ENCODE data around the gene WDTC1.
"Not testable (repeated sequence)": the region's sequence is repeated elsewhere in the genome, so short reads cannot be mapped to it uniquely, and the experiment has no call there.

WDTC1 gene

DNA sequence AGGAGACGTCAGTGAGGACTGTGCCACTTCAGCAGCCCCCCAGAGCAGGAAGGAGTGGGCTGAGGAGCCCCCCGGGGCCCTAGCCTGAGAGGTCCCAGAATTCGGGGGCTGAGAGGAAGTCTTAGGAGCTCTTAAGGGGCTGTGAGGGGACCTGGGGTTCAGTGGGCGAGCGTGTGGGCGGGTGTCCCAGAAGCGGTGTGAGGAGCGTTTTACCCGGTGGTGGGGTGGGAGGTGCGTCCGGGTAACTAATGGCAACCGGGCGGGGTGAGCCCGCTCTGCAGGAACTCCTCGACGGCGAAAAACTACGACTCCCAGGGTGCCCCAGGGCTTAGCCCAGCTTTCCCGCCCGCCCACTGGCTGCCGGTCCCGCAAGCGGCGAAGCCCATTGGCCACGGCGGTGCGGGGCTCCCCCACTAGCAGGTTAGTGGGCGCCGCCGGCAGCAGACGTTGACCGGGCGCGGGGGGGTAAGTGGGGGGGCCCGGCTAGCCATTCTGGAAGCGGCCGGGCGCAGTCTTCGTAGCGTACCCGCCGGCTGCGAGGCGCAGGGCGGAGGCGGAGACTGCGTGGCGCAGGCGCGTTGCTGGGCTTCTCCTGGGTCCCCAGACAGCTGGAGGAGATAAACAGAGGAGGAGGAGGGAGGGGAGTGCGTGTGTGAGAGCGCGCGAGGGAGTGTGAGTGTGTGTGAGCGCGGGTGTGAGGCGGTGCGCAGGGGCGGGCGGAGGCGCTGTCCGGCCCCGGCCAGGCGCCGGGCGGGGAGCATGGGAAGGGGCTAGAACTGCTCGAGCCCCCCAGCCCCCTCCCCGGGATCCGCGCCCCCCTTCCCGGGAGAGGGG lies at the start of gene WDTC1:
TSS of gene WDTC1 (plus strand) at position 584 of the 834 bp plus-strand sequence. CDS start 26,423 bp downstream, outside the sequence.
- peak within 1 kb of the TSS; percentile 71 for H3K4me3 ChIP-seq (replicated peaks; ENCODE audit: low read depth, low read length)
- peak; percentile 98 for DNase-seq (ENCODE audit: low read depth)
- no peak for TF ChIP-seq CTCF (IDR thresholded peaks at IDR 0.05; ENCODE audit: low read length, missing control alignments)

- not testable (repeated sequence) for DNase-seq (ENCODE audit: low read depth); H3K4me3 ChIP-seq (replicated peaks; ENCODE audit: low read depth, low read length)
These were observed 49.8 kb upstream of the WDTC1 start for GRCh38 chr1:27184665-27185064.

- TF ChIP-seq CTCF (IDR thresholded peaks at IDR 0.05; ENCODE audit: low read length, missing control alignments) = no peak
- no peak overlapping the region for H3K4me3 ChIP-seq (replicated peaks; ENCODE audit: low read depth, low read length)
- DNase-seq (ENCODE audit: low read depth) = no peak
These were observed 42.3 kb upstream of the WDTC1 start for GRCh38 chr1:27192039-27192529.

GRCh38 chr1:27193194-27193593 lies 41.2 kb upstream of the WDTC1 start:
- no peak overlapping the region for H3K4me3 ChIP-seq (replicated peaks; ENCODE audit: low read depth, low read length)
- DNase-seq (ENCODE audit: low read depth) = no peak
- no peak for TF ChIP-seq CTCF (IDR thresholded peaks at IDR 0.05; ENCODE audit: low read length, missing control alignments)

DNA sequence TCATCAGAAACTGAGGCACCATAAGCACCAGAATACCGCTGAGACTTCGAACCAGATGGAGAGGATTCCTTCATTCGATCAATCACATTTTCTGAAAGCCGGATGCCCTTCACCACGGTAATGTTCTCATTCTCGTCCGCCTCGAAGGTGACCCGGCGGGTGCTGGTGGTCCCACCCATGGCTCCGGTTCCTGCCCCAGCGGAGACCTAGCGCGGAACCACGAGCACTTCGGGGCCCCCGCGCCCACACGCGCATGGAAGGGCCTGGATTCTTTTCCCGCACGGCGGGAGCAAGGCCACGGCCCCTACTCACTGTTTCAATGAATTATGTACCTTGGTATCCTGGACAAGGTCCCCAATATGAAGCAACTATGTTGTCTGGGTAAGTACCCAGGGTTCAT lies 33.1 kb upstream of the WDTC1 start:
- no peak for DNase-seq (ENCODE audit: low read depth)
- H3K4me3 ChIP-seq (replicated peaks; ENCODE audit: low read depth, low read length) = no peak overlapping the region
- TF ChIP-seq CTCF (IDR thresholded peaks at IDR 0.05; ENCODE audit: low read length, missing control alignments) = no peak

DNA sequence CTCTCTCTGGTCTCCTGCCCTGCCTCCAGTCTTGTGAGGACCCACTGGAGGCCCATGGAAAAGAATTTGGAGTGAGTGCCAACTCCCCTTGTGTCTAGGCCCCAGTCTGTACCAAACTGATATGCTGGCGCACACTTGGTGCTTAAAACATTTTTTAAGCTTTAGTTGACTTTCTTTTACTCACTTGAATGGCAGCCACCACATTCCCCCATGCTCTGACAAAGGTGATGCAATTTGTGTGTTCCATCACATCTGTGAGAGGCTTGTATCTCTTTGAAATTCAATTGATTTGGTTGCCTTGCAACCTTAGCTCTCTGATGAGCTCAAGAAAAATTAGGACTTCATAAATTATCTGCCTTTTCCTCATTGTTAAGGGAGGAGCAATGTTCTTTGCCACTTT lies 30.5 kb upstream of the WDTC1 start:
- no peak for DNase-seq (ENCODE audit: low read depth)
- no peak overlapping the region for H3K4me3 ChIP-seq (replicated peaks; ENCODE audit: low read depth, low read length)
- no peak for TF ChIP-seq CTCF (IDR thresholded peaks at IDR 0.05; ENCODE audit: low read length, missing control alignments)

GRCh38 chr1:27207238-27207637 lies 27.2 kb upstream of the WDTC1 start:
- DNase-seq (ENCODE audit: low read depth); H3K4me3 ChIP-seq (replicated peaks; ENCODE audit: low read depth, low read length): not testable (repeated sequence)

GRCh38 chr1:27208143-27208850 lies 26.1 kb upstream of the WDTC1 start:
- not testable (repeated sequence) for H3K4me3 ChIP-seq (replicated peaks; ENCODE audit: low read depth, low read length); DNase-seq (ENCODE audit: low read depth)
